Putamen (tissue), 1 donor: Measurements from ENCODE around the gene GRAP.

Experiments
- DNase-seq: peaks from one replicate; pipeline ENCODE4 v3.0.0-alpha.2; 2016; ENCODE audit warnings: low spot score

Gene GRAP

GRCh38 chr17:19018600-19018950 is 28.2 kb downstream of the GRAP start:
- no peak for DNase-seq

- no peak for DNase-seq
Observed at GRCh38 chr17:19017804-19018599, 28.8 kb downstream of the GRAP start.

- no peak for DNase-seq
Observed at GRCh38 chr17:19017401-19017800, 29.4 kb downstream of the GRAP start.

- DNase-seq: no peak
Observed at GRCh38 chr17:19016881-19017280, 29.9 kb downstream of the GRAP start.

- DNase-seq: no peak
Observed at GRCh38 chr17:19016297-19016696, 30.5 kb downstream of the GRAP start.

GRCh38 chr17:19015428-19015827 is 31.3 kb downstream of the GRAP start:
- no peak for DNase-seq

GRCh38 chr17:19014628-19015215 is 32.0 kb downstream of the GRAP start:
- no peak for DNase-seq

- DNase-seq: no peak
Observed at GRCh38 chr17:19013806-19014627, 32.7 kb downstream of the GRAP start.

- DNase-seq: no peak
Observed at GRCh38 chr17:19013226-19013625, 33.5 kb downstream of the GRAP start.

GRCh38 chr17:19012171-19013080 is 34.3 kb downstream of the GRAP start:
- DNase-seq: no peak

- DNase-seq: no peak
Observed at GRCh38 chr17:19011581-19011980, 35.2 kb downstream of the GRAP start.

- no peak for DNase-seq
Observed at GRCh38 chr17:19010729-19011505, 35.8 kb downstream of the GRAP start.

- no peak for DNase-seq
Observed at GRCh38 chr17:19009970-19010369, 36.8 kb downstream of the GRAP start.

GRCh38 chr17:19006698-19007097 is 40.1 kb downstream of the GRAP start:
- no peak for DNase-seq

GRCh38 chr17:19005789-19006430 is 40.8 kb downstream of the GRAP start:
- no peak for DNase-seq

- no peak for DNase-seq
Observed at GRCh38 chr17:19005137-19005773, 41.5 kb downstream of the GRAP start.

- no peak for DNase-seq
Observed at GRCh38 chr17:19004421-19005136, 42.2 kb downstream of the GRAP start, which contains the start of gene FAM83G. Gene FAM83G, minus strand, starts transcription at chr17:19004764. Its CDS starts 723 bp downstream, at chr17:19004041.

- no peak for DNase-seq
Observed at GRCh38 chr17:19003543-19004420, 43.0 kb downstream of the GRAP start.
